Vagina (tissue), 2 donors: Measurements from ENCODE around the gene ZNF622. TPM values are rescaled to one million over a fixed set of nuclear protein-coding genes. Genes with fewer than 3 reads are reported as not detected.
"Not testable (repeated sequence)": the region's sequence is repeated elsewhere in the genome, so short reads cannot be mapped to it uniquely, and the experiment has no call there.

Experiments
- DNase-seq, 2 donors: peaks; one replicate each; pipeline ENCODE4 v3.0.0-alpha.2; 2017; ENCODE audit errors: extremely low spot score in 2 of 2
- H3K27ac ChIP-seq: fragments of 200-600 bp; sonication (generic); one replicate; pipeline ENCODE4 v1.5.1; 2019
- H3K27me3 ChIP-seq: fragments of 200-600 bp; sonication (generic); one replicate; pipeline ENCODE4 v1.5.1; 2019
- H3K36me3 ChIP-seq, 2 donors: fragments of 200-600 bp; sonication (generic); one replicate each; pipeline ENCODE4 v1.5.1; 2017 to 2019
- H3K4me1 ChIP-seq: fragments of 200-600 bp; sonication (generic); one replicate; pipeline ENCODE4 v1.5.1; 2019
- H3K4me3 ChIP-seq, 2 donors: fragments of 200-600 bp; sonication (generic); 1 replicate in 1 of 2; 2 replicates in 1 of 2; pipeline ENCODE4 v1.5.1; 2016 to 2019
- H3K9me3 ChIP-seq: fragments of 200-600 bp; sonication (generic); one replicate; pipeline ENCODE4 v1.5.1; 2019
- POLR2A ChIP-seq, 2 donors: fragments of 450-650 bp; IDR thresholded peaks; one replicate each; pipeline ENCODE4 v1.6.1; 2017; ENCODE audit warnings: antibody characterized with exemption in 2 of 2, mild to moderate bottlenecking in 2 of 2, moderate library complexity in 2 of 2
- POLR2AphosphoS5 ChIP-seq, 2 donors: sonication (generic); formaldehyde crosslinking; IDR thresholded peaks; one replicate each; pipeline ENCODE4 v1.9.0; 2017; ENCODE audit warnings: antibody characterized with exemption in 2 of 2, mild to moderate bottlenecking in 2 of 2, low read depth in 1 of 2; ENCODE audit not compliant: insufficient read depth in 1 of 2
- intact Hi-C: fragments of 100-400 bp; cut with DNase I; formaldehyde crosslinking; loops from one replicate; pipeline ENCODE4 v1.15.1; 2023
- total RNA-seq: library from RNA; depleted of rRNA; stranded (reverse); fragments of >200 nt; gene quantifications from one replicate; pipeline ENCODE4 v1.2.3, GENCODE V29; 2016
- TF ChIP-seq, protein P1 (sequence below), 3 experiments: fragments of 450-650 bp in 2 of 3; fragments of 200-600 bp in 1 of 3; sonication (generic) in 1 of 3; IDR thresholded peaks; one replicate each; pipeline ENCODE4 v1.5.1; 2017 to 2019; ENCODE audit warnings: antibody characterized with exemption in 3 of 3, mild to moderate bottlenecking in 2 of 3, moderate library complexity in 2 of 3

ZNF622 gene
- total RNA-seq, 1 donor from 2014 or later: 19.4 TPM

- intact Hi-C loops: no loop called here
- no peak overlapping the region for H3K4me3 ChIP-seq
- H3K27me3 ChIP-seq: no peaks in the 10 kb centered on the region
- no peak overlapping the region for H3K27ac ChIP-seq
- no peaks in the 10 kb centered on the region for H3K9me3 ChIP-seq
- DNase-seq: no peak
- peaks cover 14% of the 10 kb centered on the region for H3K4me1 ChIP-seq
- H3K36me3 ChIP-seq: no peaks in the 10 kb centered on the region
- TF ChIP-seq POLR2A (IDR thresholded peaks at IDR 0.05): no peak
- no peak for TF ChIP-seq POLR2AphosphoS5 (IDR thresholded peaks at IDR 0.05; ENCODE audit: insufficient read depth in 1 of 2, low read depth in 1 of 2)
- TF ChIP-seq, protein P1, sequence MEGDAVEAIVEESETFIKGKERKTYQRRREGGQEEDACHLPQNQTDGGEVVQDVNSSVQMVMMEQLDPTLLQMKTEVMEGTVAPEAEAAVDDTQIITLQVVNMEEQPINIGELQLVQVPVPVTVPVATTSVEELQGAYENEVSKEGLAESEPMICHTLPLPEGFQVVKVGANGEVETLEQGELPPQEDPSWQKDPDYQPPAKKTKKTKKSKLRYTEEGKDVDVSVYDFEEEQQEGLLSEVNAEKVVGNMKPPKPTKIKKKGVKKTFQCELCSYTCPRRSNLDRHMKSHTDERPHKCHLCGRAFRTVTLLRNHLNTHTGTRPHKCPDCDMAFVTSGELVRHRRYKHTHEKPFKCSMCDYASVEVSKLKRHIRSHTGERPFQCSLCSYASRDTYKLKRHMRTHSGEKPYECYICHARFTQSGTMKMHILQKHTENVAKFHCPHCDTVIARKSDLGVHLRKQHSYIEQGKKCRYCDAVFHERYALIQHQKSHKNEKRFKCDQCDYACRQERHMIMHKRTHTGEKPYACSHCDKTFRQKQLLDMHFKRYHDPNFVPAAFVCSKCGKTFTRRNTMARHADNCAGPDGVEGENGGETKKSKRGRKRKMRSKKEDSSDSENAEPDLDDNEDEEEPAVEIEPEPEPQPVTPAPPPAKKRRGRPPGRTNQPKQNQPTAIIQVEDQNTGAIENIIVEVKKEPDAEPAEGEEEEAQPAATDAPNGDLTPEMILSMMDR (IDR thresholded peaks at IDR 0.05): no peak
Observed at GRCh38 chr5:16482891-16483290, 17.3 kb upstream of the ZNF622 start.

- Histone ChIP-seq H3K27me3 (no peaks in the 10 kb centered on the region), H3K4me3 (no peak overlapping the region), H3K27ac (no peak overlapping the region), H3K4me1 (peaks cover 14% of the 10 kb centered on the region), H3K9me3 (no peaks in the 10 kb centered on the region), H3K36me3 (no peaks in the 10 kb centered on the region)
- intact Hi-C loops: no loop called here
- no peak for DNase-seq
- TF ChIP-seq POLR2AphosphoS5 (IDR thresholded peaks at IDR 0.05; ENCODE audit: insufficient read depth in 1 of 2, low read depth in 1 of 2): no peak
- no peak for TF ChIP-seq POLR2A (IDR thresholded peaks at IDR 0.05)
- TF ChIP-seq, protein P1 (IDR thresholded peaks at IDR 0.05): no peak
Observed at GRCh38 chr5:16480821-16481538, 15.4 kb upstream of the ZNF622 start.

DNA sequence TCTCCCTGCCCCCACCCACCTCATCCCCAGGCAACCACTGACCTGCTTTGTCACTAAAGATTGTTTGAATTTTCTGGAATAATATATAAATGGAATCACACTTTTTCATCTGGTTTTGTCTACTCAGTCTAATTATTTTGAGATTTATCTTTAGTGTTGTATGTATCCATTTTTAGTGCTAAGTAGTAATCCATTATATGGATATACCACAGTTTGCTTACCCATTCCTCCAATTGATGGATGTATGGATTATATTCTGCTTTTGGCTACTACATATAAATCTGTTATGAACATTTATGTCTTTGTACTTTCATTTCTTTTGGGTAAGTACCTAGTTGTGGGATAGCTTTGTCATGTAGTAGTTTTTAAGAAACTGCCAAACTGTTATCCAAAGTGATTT lies 14.5 kb upstream of the ZNF622 start:
- DNase-seq: no peak
- TF ChIP-seq, protein P1 (IDR thresholded peaks at IDR 0.05): no peak
- TF ChIP-seq POLR2AphosphoS5 (IDR thresholded peaks at IDR 0.05; ENCODE audit: insufficient read depth in 1 of 2, low read depth in 1 of 2) (no peak), POLR2A (IDR thresholded peaks at IDR 0.05) (no peak)
- intact Hi-C loops: no loop called here
- Histone ChIP-seq H3K4me1 (peaks cover 14% of the 10 kb centered on the region), H3K9me3 (no peaks in the 10 kb centered on the region), H3K36me3 (no peaks in the 10 kb centered on the region), H3K27me3 (no peaks in the 10 kb centered on the region), H3K4me3 (no peak overlapping the region), H3K27ac (no peak overlapping the region)

- no peaks in the 10 kb centered on the region for H3K36me3 ChIP-seq
- H3K4me1 ChIP-seq: peaks cover 5% of the 10 kb centered on the region
- no peak overlapping the region for H3K4me3 ChIP-seq
- H3K9me3 ChIP-seq: no peaks in the 10 kb centered on the region
- no peak for DNase-seq
- intact Hi-C loops: no loop called here
- no peak overlapping the region for H3K27ac ChIP-seq
- no peak for TF ChIP-seq POLR2AphosphoS5 (IDR thresholded peaks at IDR 0.05; ENCODE audit: insufficient read depth in 1 of 2, low read depth in 1 of 2)
- no peak for TF ChIP-seq POLR2A (IDR thresholded peaks at IDR 0.05)
- TF ChIP-seq, protein P1 (IDR thresholded peaks at IDR 0.05): no peak
- no peaks in the 10 kb centered on the region for H3K27me3 ChIP-seq
Observed at GRCh38 chr5:16477541-16477940, 11.9 kb upstream of the ZNF622 start.

DNA sequence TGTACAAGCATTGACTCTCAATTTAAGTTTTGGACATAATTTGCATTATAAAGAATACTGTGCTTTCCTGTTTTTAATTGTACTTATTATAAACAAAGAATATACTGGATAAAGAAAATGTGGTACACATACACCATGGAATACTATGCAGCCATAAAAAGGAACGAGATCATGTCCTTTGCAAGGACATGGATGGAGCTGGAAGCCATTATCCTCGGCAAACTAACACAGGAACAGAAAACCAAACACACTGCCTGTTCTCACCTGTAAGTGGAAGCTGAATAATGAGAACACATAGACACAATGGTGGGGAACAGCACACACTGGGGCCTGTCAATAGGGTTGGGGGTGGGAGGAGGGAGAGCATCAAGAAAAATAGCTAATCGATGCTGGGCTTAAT lies 10.8 kb upstream of the ZNF622 start:
- H3K27ac ChIP-seq, intact Hi-C loops, H3K27me3 ChIP-seq, H3K4me1 ChIP-seq, H3K9me3 ChIP-seq, H3K36me3 ChIP-seq, H3K4me3 ChIP-seq, DNase-seq: not testable (repeated sequence)
